Measurements from ENCODE around the gene CDK17. TPM values are rescaled to one million over a fixed set of nuclear protein-coding genes. Genes with fewer than 3 reads are reported as not detected.

Gene CDK17
- total and polyA plus RNA-seq, 9 donors = 13.8 to 59.2 (median 30.9) TPM

- no peaks in the 10 kb centered on the region for H3K9me3 ChIP-seq
- H3K27ac ChIP-seq = no peak overlapping the region
- TF ChIP-seq POLR2A (IDR thresholded peaks at IDR 0.05) = no peak
- TF ChIP-seq CTCF (IDR thresholded peaks at IDR 0.05) = no peak
- no peak for TF ChIP-seq EP300 (IDR thresholded peaks at IDR 0.05)
- H3K4me3 ChIP-seq = no peak overlapping the region
- no peak for DNase-seq
- no peaks in the 10 kb centered on the region for H3K36me3 ChIP-seq
- 91 to 96% (median 96%) methylated on average over 1 of the region's 1 CpG for WGBS, 3 donors
- H3K27me3 ChIP-seq = no peaks in the 10 kb centered on the region
- H3K4me1 ChIP-seq (ENCODE audit: insufficient read depth) = peaks cover 2% of the 10 kb centered on the region
- intact Hi-C loops (cut with DNase I) = no loop called here
Measured at GRCh38 chr12:96265836-96266235, 134.4 kb downstream of the CDK17 start.

- Histone ChIP-seq H3K27me3 (no peaks in the 10 kb centered on the region), H3K36me3 (no peaks in the 10 kb centered on the region), H3K4me1 (ENCODE audit: insufficient read depth) (peaks cover 2% of the 10 kb centered on the region), H3K9me3 (no peaks in the 10 kb centered on the region), H3K27ac (no peak overlapping the region), H3K4me3 (no peak overlapping the region)
- no peak for DNase-seq
- TF ChIP-seq POLR2A (IDR thresholded peaks at IDR 0.05) = no peak
- no peak for TF ChIP-seq CTCF (IDR thresholded peaks at IDR 0.05)
- TF ChIP-seq EP300 (IDR thresholded peaks at IDR 0.05) = no peak
- 95 to 97% (median 97%) methylated on average over 2 of the region's 2 CpGs for WGBS, 3 donors
- intact Hi-C loops (cut with DNase I) = no loop called here
Measured at GRCh38 chr12:96265400-96265799, 134.8 kb downstream of the CDK17 start.

GRCh38 chr12:96263449-96263902 is 136.8 kb downstream of the CDK17 start:
- H3K4me1 ChIP-seq (ENCODE audit: insufficient read depth) = peaks cover 2% of the 10 kb centered on the region

GRCh38 chr12:96261557-96261956 is 138.7 kb downstream of the CDK17 start:
- 95 to 98% (median 97%) methylated on average over 5 of the region's 5 CpGs for WGBS, 3 donors
- Histone ChIP-seq H3K27ac (no peak overlapping the region), H3K9me3 (no peaks in the 10 kb centered on the region), H3K36me3 (no peaks in the 10 kb centered on the region), H3K27me3 (no peaks in the 10 kb centered on the region), H3K4me1 (ENCODE audit: insufficient read depth) (peaks cover 8% of the 10 kb centered on the region), H3K4me3 (no peak overlapping the region)
- DNase-seq = no peak
- no peak for TF ChIP-seq EP300 (IDR thresholded peaks at IDR 0.05)
- no peak for TF ChIP-seq CTCF (IDR thresholded peaks at IDR 0.05)
- no peak for TF ChIP-seq POLR2A (IDR thresholded peaks at IDR 0.05)
- intact Hi-C loops (cut with DNase I) = no loop called here

More at GRCh38 chr12:96263449-96263902, 136.8 kb downstream of the CDK17 start:
- Histone ChIP-seq H3K36me3 (no peaks in the 10 kb centered on the region), H3K27ac (no peak overlapping the region), H3K9me3 (no peaks in the 10 kb centered on the region), H3K4me3 (no peak overlapping the region), H3K27me3 (no peaks in the 10 kb centered on the region)
- intact Hi-C loops (cut with DNase I) = no loop called here
- TF ChIP-seq EP300 (IDR thresholded peaks at IDR 0.05) (no peak), CTCF (IDR thresholded peaks at IDR 0.05) (no peak), POLR2A (IDR thresholded peaks at IDR 0.05) (no peak)
- 19 to 48% (median 26%) methylated on average over 11 of the region's 11 CpGs for WGBS, 3 donors
- no peak for DNase-seq
